M059J (cell line): Measurements from ENCODE around the gene CEP76. TPM values are rescaled to one million over a fixed set of nuclear protein-coding genes. Genes with fewer than 3 reads are reported as not detected.

Source experiments
- DNase-seq: peaks from one replicate; pipeline ENCODE4 v3.0.0-alpha.2; 2012; ENCODE audit warnings: low read depth
- total RNA-seq: library from RNA; depleted of rRNA; stranded (reverse); fragments of >200 nt; shearing (Covaris generic); gene quantifications from 2 replicates; pipeline ENCODE4 v1.2.3, GENCODE V29; 2014; rRNA removed

The CEP76 gene
- 9.9 and 22.4 TPM in 2 replicates for total RNA-seq

GRCh38 chr18:12702221-12703095 is at the start of gene CEP76, which contains the start of gene PSMG2:
Gene CEP76 (minus strand): TSS chr18:12702723. CDS start chr18:12702548, 175 bp downstream.
Gene PSMG2 (plus strand): TSS chr18:12703042. CDS start chr18:12703108, 66 bp downstream.
- DNase-seq, result peak; percentile 86

GRCh38 chr18:12751891-12752290 is 49.4 kb upstream of the CEP76 start:
- DNase-seq, result no peak

GRCh38 chr18:12751503-12751884 is 49.0 kb upstream of the CEP76 start:
- no peak for DNase-seq

DNA sequence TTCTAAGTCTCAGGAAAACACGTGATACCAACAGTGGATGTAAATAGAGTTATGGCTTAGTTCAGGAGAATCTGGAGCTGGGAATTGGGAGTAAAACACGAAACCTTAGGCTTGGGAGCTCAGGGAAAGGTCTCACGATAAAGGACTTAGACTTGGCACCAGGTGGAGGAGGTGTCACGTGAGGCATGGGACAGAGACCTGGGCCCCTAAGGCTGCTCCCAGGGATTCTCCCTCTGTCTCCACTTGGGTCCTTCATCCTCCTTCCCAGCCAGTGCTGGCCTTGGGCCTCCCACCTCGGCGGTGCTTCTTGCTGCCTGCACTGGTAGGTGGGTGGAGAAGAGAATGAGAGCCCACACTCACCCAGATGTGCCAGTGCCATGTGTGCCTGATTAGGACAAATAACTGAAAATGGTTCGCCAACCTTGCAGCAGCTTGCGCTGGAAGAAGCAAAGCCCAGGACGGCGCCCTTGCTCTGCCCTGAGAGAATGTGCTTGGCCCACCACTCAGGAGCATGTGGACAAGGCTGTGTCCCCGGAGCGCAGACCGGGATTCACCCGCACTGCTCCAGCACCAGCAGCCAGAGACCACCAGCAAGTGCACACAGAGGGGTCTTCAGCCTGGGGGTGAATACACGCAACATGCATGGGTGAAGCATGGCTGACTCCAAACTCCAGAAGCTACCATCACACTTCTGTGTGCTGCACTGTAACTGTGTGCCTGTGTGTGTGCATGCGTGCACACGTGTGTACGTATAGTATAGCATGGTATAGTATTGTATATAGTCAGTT is 48.4 kb upstream of the CEP76 start:
- DNase-seq, result no peak

DNA sequence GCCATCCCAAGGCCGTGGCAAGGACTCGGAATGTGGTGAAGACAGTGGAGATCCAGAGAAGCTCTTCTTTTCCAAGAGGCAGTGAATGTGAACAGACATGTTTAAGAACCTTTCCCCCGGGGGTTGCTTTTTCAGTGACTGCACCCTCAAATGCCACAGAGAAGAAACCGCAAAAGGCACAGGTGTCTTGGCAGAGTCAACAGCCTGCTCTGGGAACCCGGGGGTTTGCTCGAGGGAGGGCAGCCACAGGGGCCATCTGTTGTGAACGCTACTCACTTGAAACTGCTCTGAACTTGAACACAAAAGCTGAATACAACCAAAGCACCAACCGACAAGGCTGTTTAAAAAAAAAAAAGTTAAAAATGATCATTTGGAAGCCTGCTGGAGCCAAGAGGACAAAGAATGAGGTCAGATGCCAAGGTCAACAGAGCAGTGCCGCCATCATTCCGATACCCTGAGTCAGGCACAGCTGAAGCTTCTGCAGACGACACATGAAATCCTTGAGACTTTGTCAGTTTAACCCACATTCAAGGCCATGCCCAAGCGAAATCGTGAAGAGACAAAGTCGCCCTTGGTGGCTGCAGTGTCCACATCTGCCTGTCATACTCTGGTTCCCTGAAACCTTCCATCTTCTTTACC is 47.7 kb upstream of the CEP76 start:
- DNase-seq, result peak; percentile 76

GRCh38 chr18:12749121-12749520 is 46.6 kb upstream of the CEP76 start:
- no peak for DNase-seq

DNA sequence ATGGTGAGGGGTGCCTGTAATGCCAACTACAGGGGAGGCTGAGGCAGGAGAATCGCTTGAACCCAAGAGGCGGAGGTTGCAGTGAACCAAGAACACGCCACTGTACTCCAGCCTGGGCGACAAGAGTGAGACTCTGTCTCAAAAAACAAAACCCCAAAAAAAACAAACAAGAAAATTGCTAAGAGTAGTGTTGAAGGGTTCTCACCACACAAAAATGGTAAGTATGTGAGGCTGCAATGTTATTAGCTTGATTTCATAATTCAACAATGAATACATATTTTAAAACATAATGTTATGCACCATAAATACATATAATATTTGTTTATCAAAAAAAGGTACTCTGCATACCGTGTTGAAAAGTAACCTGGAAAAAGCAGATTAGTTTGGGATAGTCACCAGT is 46.1 kb upstream of the CEP76 start:
- no peak for DNase-seq

DNA sequence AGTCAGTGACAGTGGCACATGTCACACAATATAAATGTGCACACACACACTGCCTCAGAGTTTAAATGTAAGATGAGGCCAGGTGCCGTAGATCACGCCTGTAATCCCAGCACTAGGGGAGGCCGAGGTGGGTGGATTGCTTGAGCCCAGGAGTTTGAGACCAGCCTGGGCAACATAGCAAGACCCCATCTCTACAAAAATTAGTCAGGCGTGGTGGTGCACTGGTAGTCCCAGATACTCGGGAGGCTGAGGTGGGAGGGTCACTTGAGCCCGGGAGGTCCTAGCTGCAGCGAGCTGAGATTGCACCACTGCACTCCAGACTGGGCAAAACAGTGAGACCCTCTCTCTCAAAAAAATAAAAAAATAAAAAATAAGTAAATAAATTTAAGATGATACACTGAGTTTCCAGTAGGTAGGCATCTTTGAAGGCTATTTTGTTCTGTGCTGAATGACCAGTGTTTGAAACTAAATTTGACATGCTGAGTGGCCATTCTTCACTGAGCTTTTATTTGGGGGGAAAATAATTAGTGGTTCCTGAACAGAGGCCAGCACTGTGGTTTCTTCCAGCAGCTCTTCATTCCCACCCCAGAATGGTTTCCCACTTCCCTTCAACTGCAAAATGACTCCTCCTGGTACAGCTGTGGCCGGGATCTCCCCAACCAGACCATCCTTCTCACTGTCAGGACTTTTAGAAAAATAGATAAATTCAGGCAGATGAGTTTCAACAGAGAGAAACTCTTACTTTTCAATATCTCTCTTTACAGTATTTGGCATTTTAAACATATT is 45.2 kb upstream of the CEP76 start:
- peak; percentile 47 for DNase-seq

DNA sequence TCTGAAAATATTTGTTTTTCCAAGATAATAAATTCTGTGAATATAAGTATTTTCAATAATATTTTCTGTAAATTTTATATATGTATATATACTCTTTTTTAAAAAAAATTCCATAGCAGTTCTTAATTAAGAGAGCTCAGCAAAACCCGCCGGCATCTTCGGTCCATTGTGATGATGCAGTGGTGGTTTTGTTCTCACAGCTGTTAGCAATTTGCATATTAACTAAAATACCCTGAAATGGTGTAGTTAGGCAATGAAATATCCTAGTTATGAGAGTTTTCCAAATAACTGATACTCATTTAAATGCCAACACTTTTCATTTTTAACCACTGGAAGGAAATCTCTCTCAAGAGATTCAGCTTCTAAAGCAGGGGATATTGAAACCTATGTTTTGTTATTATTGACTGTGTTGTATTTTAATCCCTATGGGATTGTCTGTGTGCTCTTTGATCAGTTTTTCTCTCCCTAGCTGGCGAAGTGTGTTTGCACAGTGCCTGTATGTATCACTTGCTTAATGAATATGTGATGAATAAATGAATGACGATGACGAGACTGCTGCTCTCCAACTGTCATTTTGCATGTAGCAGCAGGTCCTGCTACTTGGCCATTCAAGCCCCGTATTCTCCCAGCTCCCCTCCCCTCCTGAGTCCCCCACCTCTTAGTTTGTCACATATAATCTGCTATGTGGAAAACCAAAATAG is 42.7 kb upstream of the CEP76 start:
- no peak for DNase-seq

DNA sequence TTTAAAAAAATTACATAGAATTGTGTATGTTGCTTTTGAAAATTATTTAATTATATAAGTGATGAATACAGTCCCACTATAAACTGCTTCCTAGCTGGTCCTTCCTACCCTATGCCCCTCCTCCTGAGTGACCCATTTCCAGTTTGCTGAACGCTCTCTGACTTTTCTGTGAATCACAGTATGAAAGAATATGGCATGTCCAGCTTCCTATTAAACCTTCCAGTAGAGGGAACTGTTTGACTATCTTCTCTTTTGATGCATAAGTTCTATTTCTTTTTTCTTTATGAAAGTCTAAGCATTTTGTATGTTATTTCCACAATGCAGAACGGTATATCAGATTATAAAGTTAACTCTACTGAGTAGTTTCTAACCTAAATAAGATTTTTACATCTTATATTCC is 41.6 kb upstream of the CEP76 start:
- peak; percentile 71 for DNase-seq

- DNase-seq, result peak; percentile 59
These were observed 39.9 kb upstream of the CEP76 start for GRCh38 chr18:12742453-12742852.

- DNase-seq, result peak; percentile 92
These were observed 38.8 kb upstream of the CEP76 start for GRCh38 chr18:12741351-12741750.

- DNase-seq, result no peak
These were observed 34.9 kb upstream of the CEP76 start for GRCh38 chr18:12737243-12737902.

- DNase-seq, result peak; percentile 65
These were observed 24.4 kb upstream of the CEP76 start for GRCh38 chr18:12726774-12727550.

DNA sequence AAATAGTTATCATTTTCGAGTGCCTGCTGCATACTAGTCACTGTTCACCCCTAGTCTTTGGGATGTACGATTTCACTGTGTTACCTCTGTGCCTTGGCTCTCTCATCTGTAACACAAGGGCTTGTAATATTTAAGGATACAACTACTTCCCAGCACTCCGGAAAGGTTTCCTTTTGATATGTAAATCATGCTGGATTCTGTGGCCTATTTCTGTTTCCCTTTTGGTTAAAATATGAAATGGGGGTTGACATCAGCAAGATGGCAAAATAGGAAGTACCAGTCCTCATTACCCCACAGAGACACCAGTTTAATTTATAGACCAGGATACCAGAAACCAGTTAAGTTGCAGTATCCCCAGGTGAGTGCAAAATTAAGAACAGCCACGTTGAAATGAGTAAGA is 23.8 kb upstream of the CEP76 start:
- DNase-seq, result no peak

DNA sequence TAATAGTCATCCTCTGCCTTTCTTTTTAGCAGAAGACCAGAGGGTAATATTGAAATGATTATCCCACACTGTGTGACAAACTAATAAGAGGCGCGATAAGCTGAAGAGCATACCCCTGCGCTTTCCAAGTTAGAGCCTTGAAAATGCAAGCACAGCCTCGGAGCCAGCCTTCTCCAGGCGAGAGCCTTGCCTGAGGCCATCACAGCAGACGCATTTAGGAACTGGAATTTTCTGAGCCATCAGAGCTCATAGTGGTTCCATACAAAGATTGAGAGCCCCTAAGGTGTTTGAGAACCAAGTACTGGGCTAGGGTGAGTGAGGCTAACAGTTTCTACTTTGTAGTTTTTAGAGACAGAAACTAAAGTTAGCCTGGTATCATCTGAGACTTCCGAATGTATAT is 20.2 kb upstream of the CEP76 start:
- DNase-seq, result no peak

DNA sequence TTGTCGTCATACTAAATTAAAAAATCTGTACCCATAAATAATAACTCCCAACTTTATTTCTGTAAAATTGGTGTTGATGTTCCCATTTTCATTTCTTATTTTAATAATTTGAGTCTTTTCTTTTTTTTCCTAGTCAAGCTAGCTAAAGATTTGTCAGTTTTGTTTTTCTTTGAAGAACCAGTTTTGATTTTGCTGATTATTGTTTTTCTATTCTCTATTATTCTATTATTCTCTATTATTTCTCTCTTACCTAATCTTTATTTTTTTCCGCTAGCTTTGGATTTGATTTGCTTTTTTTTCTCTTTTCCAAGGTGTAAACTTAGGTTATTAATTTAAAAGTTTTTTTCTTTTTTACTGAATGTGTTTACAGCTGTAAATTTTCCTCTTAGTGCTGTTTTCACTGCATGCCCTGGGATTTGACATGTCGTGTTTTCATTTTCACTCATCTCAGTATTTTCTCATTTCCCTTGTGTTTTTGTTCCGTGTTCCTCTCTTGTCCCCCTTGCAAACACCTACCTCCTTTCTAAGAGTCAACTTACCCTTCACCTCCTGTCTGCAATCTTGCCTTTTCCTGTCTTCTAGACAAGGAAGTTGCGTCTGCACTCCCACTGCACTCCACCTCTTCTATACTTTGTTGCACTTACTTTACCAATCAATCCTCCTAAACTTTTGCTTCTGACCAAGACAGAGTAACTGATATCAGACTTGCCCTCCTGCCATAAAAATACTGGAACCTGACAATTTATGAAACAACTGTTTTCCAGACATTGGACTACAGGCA is 19.2 kb upstream of the CEP76 start:
- DNase-seq, result no peak

GRCh38 chr18:12711446-12711845 is 8.9 kb upstream of the CEP76 start:
- no peak for DNase-seq

- DNase-seq, result peak; percentile 53
These were observed 1.1 kb upstream of the CEP76 start for GRCh38 chr18:12703664-12704063.
